HG03097 (cell line): ENCODE measurements around the gene TNP2.

Experiments used
- ATAC-seq: cut with Tn5 transposase; IDR thresholded peaks from one replicate; pipeline ENCODE4 v1.9.1; 2021; ENCODE audit not compliant: unreplicated experiment, low FRiP score

TNP2 gene

DNA sequence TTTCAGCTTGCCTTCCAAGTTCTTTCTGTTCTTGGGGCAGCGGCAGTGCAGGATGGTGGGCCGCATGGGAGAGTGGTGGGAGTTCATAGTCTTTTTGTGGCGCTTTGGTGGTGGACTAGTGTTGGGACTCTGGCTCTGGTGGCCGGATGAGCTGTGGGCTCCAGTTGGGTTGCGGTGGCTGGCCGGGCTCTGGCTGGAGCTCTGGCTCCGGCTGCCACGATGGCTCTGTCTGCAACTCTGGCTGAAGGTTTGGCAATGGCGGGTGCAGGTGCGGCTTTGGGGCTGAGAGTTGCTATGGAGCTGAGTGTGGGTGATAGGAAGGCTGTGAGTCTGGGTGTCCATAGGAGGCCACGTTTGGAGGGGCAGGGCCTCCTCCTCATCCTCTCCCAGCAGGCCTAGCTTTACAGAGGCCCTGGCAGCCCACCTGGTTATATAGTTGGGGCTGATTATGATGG lies at the start of gene TNP2:
Gene TNP2 (minus strand): TSS at position 405 of the 455 bp plus-strand sequence. CDS start 63 bp downstream, at position 342.
- no peak for ATAC-seq

GRCh38 chr16:11318817-11319216 lies 49.7 kb upstream of the TNP2 start:
- ATAC-seq = no peak

DNA sequence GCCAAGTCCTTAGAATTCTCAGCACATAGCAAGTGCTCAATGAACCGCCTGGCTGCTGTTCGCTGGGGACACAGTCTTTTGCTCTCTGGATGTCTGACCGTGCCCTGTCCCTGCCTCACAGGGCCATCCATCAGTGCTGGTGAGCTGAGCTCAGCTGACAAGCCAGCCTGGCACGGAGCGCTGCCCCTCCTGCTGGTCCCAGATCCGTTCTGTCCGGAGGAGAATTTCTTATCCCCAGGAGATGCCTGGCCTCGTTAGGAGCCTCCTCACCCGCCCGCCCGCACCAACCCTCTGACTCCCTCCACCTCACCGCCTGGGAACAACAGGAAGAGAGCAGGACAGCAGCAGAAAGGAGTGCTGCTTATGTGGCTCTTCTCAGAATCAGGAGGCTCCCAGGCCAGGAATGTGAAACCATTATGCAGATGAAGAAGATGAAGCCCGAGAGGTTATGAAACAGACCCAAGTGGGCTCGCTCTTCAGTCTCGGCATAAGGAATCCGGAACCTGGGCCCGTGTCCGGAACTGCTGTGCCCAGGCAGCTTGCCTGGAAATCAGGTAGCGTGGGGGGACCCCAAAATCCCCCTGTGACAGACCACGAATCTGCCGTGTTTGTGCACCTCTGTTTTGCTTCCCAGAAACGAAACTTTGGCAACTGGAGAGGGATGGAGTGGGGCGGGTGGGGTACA lies 47.3 kb upstream of the TNP2 start:
- no peak for ATAC-seq

DNA sequence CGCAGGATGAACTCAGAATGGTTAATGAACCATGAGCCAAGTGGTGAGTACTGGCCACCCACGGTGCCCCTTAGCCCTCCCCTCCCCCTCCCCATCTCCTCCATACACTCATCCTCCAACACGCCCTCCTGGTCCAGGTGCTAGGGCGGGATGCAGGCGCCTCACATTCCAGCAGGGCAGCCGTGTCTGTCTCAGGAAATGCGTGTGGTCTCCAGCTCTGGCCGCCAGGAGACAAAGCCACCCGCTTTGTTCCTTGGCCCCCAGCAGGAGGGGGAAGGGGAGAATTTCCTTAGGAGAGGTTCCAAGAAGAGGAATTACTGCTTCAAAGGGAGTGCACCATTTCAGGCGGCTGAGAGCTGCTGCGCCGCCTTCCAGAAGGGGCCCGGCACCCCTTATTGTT lies 46.4 kb upstream of the TNP2 start:
- no peak for ATAC-seq

DNA sequence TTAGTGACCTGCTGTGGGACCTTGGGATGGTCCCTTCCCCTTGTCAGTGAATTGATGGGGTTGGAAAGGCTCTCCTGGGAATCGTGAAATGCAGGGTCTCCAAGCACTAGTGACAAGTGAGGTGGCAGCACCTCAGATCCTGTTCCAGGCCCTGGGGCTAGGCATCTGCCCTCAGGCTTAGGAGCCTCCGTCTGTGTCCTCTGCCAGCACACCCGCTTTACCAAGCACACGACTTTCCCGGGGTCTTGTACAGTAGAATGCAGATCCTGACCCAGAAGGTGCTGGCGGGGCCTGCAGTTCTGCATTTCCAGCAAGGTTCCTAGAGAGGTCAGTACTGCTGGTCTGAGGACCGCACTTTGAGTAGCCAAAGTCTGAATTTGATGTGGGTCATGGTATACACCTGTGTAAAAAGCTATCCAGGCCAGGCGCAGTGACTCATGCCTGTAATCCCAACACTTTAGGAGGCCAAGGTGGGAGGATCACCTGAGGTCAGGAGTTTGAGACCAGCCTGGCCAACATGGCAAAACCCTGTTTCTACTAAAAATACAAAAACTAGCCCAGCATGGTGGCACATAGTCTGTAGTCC lies 45.3 kb upstream of the TNP2 start:
- no peak for ATAC-seq

DNA sequence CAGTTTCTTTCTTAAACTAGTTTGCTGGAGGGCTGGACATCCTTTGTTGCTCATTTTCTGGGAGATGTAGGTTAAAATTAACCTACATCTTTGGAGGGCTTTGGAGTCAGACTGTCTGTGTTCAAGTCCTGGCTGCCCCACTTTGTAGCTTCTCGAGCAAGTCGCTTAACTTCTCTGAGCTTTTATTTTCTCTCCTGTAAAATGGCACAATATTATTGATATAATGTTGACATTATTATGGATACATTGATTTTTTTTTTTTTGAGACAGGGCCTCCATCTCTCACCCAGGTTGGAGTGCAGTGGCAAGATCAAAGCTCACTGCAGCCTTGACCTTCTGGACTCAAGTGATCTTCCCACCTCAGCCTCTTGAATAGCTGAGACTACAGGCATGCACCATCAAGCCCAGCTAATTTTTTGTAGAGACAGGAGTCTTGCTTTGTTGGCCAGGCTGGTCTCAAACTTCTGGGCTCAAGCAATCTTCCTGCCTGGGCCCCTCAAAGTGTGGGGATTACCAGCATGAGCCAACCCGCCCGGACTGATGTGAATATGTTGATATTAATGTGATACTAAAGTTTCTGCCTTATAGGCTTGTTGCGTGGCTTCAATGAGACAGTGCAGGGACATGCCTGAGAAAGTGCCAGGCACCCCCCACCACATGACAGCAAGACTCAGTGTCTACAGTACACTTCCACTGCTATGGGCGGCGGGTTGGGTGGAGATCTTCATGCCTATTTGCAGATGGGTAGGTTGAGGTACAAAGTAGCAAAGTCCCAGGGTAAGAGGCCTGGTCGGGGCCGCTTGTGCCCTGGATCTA lies 44.6 kb upstream of the TNP2 start:
- ATAC-seq = no peak

GRCh38 chr16:11312718-11313492 lies 43.8 kb upstream of the TNP2 start:
- ATAC-seq = no peak

DNA sequence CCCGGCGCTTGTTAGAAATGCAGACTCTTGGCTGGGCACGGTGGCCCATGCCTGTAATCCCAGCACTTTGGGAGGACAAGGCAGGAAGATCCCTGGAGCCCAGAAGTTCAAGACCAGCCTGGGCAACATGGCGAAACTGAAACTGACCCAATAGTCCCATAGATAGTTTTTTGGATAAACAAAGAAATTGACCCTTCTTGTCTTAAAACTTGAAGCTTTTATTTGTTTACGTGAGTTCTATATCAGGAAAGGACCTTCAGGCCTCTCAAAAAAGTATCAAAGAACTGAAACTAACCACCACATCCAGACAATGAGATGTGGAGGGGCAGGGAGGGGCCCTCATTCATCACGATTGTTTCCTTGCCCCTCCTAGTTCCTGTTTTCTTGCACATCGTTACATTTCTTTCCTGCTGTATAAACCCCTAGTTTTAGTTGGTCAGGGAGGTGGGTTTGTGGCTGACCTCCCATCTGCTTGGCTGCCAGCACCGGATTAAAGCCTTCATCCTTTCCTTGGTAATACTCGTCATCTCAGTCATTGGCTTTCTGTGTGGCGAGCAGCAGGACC lies 42.0 kb upstream of the TNP2 start:
- ATAC-seq = peak; percentile 35

DNA sequence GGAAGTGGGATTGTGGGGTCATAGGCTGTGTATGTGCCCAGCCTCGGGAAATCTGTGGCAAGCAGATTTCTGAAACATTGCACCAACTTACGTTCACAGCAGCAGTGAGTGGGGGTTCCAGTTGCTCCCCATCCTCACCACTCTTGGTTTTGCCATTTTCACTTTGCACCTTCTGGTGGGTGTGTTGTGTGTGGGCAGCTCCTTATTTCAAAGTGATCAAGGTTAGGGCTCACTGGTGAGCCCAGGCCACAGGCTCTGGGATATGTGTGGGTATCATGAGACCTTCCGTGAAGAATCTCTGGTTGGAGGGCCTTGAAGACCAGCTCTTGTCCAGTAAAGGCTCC lies 41.5 kb upstream of the TNP2 start:
- no peak for ATAC-seq

- no peak for ATAC-seq
These were observed 40.9 kb upstream of the TNP2 start for GRCh38 chr16:11309895-11310633.

DNA sequence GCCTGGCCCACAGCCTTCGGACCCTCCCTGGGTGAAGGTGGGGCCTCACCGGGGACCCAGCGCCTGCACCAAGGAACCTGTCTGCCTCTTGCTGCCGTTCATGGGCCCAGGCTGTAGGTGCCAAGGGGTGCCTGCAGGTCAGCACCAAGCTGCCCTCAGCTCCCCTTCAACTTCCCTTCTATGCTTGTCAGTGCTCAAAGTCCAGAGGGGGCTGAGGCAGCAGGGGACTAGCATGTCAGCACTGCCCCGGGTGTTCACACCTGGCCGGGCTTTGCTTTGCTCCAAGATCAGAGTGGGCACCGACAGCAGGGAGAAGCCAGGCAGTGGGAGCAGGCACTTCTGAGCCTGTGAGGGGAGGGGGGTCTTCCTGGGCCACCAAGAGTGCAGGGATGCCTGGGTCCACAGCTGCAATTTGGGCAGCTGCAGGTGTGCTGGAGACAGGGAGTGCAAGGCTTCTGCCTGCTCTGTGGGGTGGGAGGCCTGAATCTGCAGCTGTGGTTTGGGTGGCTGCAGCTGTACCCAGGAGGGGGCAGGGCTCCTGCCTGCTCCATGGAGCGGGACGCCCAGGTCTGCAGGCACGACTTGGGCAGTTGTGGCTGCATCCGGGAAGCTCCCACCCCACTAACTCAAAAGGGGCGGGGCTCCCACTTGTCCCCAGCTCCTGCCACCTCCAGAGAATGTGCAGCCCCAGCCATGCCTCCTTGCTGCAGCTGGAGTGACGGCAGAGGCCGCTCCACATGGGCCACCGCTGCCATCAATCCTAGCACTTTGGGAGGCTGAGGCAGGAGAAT lies 39.6 kb upstream of the TNP2 start:
- ATAC-seq = no peak

GRCh38 chr16:11307639-11308492 lies 38.7 kb upstream of the TNP2 start:
- no peak for ATAC-seq

DNA sequence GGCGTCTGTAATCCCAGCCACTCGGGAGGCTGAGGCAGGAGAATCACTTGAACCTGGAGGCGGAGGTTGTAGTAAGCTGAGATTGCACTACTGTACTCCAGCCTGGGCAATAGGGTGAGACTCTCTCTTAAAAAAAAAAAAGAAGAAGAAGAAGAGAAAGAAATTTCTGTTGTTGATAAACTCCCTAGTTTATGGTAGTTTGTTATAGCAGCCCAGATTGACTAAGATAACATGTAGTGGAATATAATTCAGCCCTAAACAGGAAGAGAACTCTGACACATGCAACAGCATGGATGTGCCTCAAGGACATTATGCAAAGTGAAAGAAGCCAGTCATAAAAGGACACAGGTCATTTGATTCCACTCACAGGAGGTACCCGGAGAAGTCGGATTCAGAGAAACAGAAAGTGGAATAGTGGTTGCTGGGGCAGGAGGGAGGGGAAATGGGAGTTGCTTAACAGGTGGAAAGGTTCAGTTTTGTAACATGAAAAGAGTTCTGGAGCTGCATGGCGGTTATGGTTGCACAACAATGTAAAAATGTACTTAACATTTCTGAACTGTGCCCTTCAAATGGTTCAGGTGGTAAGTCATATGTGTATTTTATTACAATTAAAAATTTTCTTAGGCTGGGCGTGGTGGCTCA lies 38.0 kb upstream of the TNP2 start:
- ATAC-seq = no peak

DNA sequence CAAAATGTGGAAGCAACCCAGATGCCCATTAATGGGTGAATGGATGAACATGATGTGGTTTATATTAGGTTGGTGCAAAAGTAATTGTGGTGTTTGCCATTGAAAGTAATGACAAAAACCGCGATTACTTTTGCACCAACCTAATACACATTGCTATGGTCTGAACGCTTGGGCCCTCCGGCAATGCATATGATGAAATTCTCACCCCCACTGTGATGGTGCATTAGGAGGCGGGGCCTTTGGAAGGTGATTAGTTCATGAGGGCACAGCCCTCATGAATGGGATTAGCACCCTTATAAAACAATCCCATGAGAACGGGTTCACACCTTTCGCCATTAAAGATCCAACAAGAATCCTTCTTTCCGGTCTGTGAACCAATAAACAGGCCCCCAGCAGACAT lies 37.3 kb upstream of the TNP2 start:
- ATAC-seq = no peak

DNA sequence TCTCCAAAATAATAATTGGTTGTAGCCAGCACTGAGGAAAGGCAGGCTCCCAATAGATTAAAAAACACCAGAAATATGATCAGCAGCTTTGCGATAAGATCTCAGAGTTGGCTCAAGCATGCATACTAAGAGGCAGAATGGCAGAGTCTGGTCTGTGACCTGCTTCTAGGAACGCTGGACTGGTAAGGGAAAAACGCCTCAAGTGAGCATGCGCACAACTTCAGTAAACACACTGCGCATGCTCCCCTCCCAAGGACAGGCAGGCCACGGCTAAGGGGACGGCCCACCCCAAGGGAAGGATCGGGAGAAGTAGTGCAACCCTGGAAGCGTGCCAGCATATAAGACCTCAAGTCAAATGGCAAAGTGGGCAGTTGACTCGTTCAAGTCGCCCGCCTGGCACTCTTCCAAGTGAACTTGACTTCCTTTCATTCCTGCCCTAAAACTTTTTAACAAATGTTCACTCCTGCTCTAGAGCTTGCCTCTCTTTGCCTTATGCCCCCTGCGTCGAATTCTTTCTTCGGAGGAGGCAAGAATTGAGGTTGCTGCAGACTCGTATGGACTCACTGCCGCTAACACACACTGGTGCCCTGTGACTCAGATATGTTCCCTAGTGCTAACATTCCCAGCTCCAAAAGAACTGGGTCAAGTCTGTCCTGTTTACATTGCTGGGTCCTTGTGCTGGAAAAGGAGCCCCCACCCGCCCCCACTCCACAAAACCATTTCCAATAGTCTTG lies 34.4 kb upstream of the TNP2 start:
- ATAC-seq = no peak

DNA sequence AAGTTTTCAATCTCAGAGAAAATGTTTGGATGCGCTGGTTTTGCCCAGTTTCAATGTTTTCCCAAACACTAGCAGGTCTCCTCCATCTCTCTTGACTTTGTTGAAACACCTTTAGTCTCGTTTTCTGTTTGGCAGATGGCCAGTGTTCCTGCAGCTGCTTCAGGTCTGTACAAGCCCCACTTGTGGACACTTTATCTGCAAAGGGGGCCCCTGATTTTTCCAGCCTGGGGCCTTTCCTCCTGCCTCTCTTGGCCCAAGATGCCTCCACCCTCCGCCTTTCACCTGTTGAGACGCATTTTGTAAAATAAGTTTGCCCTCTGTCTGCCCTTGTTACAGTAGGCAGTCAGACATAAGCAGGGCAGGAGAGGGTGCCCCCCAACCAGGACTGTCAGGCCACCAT lies 33.9 kb upstream of the TNP2 start:
- no peak for ATAC-seq
